Stimulated activated CD4-positive, alpha-beta T cell treated with anti-CD3 and anti-CD28 coated beads, Interleukin-1b, Interleukin-23, amount 100 ng/mL, for 48 hours (primary cell): ENCODE data around the gene PRM3.

ENCODE experiments used
- DNase-seq: peaks from one replicate; pipeline ENCODE4 v3.0.0-alpha.2; 2020

The PRM3 gene

GRCh38 chr16:11280616-11281522 lies 7.4 kb upstream of the PRM3 start, which contains the start of gene PRM1:
Gene PRM1, minus strand, starts transcription at chr16:11281330. Its CDS starts 92 bp downstream, at chr16:11281238.
- no peak for DNase-seq

- DNase-seq = no peak
These were observed 5.5 kb upstream of the PRM3 start for GRCh38 chr16:11278681-11279628.

GRCh38 chr16:11277607-11278337 lies 4.3 kb upstream of the PRM3 start:
- DNase-seq = no peak

DNA sequence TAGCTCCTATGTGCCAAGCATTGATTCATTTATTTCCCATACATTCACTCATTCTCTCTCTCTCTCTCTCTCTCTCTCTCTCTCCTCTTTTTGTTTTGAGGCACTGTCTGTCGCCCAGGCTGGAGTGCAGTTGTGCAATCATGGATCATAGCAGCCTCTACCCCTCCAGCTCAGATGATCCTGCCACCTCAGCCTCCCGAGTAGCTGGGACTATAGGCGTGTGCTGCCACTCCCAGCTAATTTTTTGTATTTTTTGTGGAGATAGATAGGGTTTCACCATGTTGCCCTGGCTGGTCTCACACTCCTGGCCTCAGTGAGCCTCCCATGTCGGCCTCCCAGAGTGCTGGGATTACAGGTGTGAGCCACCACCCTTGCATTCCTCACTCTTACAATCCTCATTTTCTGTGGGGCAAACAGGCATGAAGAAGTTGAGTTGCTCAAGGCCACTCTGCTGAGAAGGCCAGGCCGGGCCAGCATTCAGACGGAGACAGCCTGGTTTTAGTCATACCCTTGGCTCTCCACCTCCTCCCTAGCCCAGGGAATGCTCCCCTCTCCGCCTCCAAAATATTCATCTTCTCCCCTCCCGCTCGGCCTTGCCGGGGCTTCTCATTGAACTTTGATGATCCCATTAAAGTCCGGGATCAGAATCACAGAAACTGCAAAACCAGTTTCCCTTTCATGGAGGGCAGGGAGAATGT lies 3.6 kb upstream of the PRM3 start:
- no peak for DNase-seq

- DNase-seq = no peak
These were observed 2.9 kb upstream of the PRM3 start, which contains the start of gene PRM2 for GRCh38 chr16:11276143-11276895. Gene PRM2, minus strand, starts transcription at chr16:11276480. Its CDS starts 110 bp downstream, at chr16:11276370.

DNA sequence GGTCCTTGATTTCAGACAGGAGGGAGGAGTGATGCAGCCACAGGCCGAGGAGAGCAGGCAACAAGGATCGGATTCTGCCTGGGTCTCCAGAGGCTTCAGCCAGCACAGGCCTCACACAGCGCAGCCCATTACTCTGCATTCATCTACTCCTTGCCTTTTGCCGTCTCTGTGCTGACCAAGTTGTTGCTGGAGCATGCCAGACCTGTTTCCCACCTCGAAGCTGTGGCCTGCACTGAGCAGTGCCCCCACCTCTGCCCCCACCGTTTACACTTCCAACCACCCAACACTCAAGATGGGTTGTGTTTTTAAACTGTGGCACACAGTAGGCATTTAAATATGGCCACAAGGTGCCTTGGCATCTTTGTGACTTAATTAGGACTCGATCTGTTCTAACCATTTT lies 1.5 kb upstream of the PRM3 start:
- DNase-seq = no peak

GRCh38 chr16:11273721-11274324 lies 394 bp upstream of the PRM3 start:
- no peak for DNase-seq

DNA sequence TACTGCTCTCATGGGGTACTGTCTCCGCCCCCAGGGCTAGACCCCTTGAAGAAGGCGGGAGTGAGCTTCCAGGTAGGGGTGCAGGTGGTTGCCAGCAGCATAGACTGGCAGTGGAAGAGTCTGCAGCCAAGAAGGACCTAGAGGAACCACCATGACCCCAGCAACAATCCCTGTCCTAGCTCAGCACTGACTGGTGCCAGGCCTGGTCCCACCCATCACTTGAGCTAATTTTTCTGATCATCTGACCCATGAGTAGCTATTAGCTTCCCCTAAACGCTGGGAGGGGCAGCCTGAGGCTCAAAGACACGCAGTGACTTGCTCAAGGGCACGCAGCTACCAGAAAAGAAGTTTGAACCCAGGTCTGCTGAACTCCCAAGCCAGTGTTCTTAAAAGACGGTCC lies 945 bp downstream of the PRM3 start:
- no peak for DNase-seq

DNA sequence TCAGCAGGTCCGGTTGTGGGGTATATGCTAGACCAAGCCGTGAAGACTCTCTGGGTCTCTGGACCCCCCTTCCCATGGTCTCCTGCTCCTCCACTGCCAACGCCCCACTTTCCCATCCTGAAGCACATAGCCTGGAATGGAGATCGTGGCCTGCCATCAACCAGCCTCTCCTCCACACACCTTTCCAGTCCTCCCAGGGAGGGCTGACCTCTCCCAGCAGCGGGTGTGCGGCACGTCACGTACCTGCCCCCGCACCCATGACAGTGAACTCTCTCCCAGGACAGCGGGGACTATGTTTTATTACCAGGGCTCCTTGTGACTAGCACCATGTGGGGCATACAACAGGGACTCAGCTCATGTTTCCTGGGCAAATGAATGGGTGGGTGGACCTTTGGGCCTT lies 1.8 kb downstream of the PRM3 start:
- no peak for DNase-seq

GRCh38 chr16:11270602-11271162 lies 2.7 kb downstream of the PRM3 start:
- no peak for DNase-seq

DNA sequence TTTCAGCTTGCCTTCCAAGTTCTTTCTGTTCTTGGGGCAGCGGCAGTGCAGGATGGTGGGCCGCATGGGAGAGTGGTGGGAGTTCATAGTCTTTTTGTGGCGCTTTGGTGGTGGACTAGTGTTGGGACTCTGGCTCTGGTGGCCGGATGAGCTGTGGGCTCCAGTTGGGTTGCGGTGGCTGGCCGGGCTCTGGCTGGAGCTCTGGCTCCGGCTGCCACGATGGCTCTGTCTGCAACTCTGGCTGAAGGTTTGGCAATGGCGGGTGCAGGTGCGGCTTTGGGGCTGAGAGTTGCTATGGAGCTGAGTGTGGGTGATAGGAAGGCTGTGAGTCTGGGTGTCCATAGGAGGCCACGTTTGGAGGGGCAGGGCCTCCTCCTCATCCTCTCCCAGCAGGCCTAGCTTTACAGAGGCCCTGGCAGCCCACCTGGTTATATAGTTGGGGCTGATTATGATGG lies 4.5 kb downstream of the PRM3 start, which contains the start of gene TNP2:
TSS of gene TNP2 (minus strand) at position 405 of the 455 bp plus-strand sequence. CDS start at position 342, 63 bp downstream.
- no peak for DNase-seq

DNA sequence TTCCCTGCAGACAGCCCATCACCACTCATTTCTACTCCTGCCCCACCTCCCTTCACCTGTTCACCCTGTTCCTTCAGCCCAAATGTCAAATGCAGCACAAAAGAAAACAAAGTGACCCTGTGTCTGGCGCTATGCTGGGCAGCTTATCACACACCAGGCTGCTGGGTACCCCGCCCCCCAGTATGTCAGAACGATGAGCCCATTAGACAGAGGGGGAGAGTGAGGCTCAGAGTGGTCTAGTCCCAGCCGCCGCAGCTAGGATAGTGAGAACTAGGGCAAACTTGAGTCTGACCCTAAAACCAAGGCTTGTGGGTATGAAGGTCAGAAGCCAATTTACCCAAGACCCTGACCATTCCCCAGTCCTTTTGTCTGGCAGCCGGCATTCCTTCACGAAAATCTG lies 8.3 kb downstream of the PRM3 start:
- DNase-seq = no peak

- DNase-seq = no peak
These were observed 9.1 kb downstream of the PRM3 start for GRCh38 chr16:11264155-11264832.

DNA sequence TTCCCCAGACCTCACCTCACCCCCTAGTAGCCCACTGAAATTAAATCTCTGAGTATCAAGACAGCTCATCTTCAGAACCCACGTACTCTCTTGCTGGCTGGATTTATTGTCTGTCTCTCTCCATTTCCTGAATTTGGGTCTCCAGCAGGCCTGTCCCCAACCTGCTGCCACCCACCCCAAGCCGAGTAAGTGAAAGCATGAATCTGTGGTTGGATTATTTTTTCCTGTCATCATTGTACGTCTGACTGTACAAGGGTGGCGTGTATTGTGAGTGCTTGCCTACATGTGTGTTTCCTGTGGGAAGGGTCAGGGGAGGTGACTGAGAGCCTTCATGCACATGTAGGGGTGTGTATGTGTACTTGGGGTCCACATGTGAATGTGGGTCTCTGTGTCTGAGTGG lies 9.7 kb downstream of the PRM3 start:
- peak; percentile 73 for DNase-seq

- DNase-seq = no peak
These were observed 10.5 kb downstream of the PRM3 start for GRCh38 chr16:11262915-11263314.

DNA sequence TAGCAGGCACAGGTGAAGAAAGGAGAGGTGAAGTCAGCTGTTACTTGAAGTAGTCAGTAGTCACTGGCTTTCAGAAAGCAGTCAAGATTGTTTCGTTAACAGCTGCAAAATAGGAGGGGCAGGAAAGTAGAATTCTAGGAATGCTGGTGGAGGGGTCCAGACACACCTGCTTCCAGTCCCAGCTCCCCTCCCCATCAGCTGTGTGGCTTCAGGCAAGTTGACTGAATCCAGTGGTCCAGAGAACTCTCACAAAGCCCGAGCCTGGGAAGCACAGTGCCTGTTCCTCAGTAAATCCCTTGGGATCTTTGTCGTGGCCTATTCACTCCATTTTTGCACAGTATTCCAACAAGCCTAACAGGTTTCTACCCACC lies 12.8 kb downstream of the PRM3 start:
- DNase-seq = no peak

DNA sequence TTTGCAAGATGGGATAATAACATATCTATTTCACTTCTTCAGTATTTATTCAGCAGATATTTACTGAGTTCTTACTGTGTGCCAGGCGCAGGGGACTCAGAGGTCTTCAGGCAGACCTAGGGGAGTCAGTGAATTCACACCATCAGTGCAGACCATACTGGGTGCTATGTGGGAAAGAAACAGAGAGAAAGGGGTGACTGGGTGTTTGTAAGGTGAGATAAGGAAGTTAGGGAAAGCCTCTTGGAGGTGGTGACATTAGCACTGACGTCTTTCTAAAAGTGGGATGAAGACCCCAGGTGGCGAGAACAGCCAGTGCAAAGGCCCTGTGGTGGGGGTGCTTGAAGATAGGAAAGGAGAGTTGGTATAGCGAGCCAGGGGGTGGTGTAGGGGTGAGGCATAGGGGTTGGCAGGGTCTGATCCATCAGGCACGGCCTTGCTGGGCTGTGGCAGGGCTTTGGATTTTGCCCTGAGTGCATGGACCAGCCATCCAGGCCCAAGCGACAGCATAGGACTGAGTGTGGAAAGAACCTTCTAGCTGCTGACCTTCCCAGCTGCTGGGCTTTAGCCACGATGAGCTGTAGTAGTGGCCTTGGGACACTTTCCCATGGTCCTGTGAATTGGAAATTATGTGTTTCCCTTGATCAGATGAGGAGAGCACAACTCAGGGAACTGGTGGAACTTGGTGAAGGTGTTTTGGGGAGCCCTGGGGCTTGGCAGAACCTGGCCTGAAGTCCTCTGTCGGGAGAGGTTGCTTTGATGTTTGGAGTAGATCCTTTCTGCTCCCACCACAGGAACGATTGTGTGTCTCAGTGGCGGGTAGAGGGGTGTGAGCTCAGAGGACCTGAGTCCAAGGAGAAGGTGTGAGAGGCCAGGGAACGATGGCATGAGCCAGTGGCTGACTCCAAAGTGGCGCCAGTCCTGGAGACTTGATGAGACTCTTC lies 13.5 kb downstream of the PRM3 start:
- no peak for DNase-seq
